Stimulated activated CD8-positive, alpha-beta memory T cell treated with anti-CD3 and anti-CD28 coated beads, Interleukin-2, amount 100 ng/mL, for 1 hour (primary cell): ENCODE data around the gene TMEM178A.
"Not testable (repeated sequence)": the region's sequence is repeated elsewhere in the genome, so short reads cannot be mapped to it uniquely, and the experiment has no call there.

Source experiments
- DNase-seq, 2 donors: peaks; one replicate each; pipeline ENCODE4 v3.0.0-alpha.2; 2020; ENCODE audit warnings: low read depth in 2 of 2

Gene TMEM178A

DNA sequence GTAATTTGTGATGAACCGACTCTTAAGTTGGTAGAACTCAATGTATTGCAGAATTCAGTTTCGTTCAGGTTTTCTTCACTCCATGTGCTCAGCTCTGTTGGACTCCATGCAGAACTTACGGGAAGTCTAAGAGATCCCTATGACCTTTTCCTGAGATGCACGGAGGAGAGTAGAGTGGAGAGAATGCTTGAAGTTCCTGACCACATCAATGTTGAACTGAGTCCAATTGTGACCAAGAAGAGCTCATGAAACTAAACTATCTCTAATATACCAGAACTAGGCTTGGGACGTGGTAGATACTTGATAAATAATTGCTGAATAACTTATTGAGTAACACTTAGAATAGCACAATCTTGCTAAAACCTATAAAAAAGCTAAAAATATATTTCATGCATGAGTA is 47.2 kb downstream of the TMEM178A start:
- no peak for DNase-seq

DNA sequence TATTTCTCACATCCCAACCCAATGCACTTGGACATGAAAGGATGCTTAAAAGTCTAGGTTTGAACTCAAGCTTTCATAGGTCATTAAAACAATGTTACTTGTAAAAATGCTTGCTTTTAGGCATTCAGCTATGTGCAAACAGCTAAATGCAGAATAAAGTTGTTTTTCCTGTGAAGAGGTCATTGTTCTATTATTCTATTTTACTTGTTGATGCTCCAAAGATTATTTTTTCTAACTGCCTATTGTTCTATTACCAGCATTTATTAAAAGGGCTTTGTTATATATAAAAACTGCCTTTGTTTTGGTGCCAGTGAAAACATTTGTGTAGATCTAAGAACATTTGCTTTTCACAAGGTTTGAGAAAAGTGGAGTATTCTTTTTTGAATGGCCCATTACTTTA is 49.4 kb downstream of the TMEM178A start:
- DNase-seq, result no peak

DNA sequence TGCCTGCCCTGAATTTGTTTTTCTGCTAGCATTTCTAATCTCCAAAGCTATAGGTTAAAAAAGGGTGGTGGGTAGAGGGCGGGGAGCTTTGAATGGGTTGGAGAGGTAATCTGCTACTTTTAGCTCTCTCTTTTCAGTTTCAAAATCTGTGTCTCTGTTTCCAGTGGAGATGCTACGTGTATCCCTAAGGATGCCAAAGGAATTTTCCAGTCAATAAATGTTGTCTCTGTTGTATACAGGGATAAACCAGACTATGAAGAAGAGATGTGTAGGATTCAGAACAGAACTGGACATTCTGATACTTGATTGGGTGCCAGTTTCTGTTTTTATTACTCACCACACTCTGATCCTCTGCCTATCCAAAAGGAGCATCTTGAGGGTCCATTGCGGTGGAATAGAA is 50.1 kb downstream of the TMEM178A start:
- no peak for DNase-seq

DNA sequence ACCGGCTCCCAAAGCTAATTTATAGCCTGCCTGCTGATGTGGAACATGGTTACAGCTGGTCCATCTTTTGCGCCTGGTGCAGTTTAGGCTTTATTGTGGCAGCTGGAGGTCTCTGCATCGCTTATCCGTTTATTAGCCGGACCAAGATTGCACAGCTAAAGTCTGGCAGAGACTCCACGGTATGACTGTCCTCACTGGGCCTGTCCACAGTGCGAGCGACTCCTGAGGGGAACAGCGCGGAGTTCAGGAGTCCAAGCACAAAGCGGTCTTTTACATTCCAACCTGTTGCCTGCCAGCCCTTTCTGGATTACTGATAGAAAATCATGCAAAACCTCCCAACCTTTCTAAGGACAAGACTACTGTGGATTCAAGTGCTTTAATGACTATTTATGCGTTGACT is 51.4 kb downstream of the TMEM178A start:
- no peak for DNase-seq

DNA sequence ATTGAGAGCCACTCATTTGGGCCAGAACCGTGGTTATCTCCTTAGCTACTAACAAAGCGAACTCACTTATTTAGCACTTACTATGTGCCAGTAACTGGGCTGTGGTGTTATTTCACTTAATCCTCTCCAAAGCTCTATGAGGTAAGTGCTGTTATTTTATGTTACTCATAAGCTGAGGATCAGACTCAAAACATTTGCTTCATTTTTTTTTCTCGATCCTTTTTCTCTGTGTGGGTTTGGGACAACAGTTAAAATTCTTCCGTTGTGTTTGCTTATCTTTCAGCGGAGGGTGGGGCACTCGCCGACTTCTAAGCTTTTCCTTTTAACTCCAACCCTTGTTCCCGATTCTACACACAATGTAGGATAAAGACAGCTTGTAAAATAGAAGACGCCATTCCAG is 52.8 kb downstream of the TMEM178A start:
- DNase-seq, result no peak

DNA sequence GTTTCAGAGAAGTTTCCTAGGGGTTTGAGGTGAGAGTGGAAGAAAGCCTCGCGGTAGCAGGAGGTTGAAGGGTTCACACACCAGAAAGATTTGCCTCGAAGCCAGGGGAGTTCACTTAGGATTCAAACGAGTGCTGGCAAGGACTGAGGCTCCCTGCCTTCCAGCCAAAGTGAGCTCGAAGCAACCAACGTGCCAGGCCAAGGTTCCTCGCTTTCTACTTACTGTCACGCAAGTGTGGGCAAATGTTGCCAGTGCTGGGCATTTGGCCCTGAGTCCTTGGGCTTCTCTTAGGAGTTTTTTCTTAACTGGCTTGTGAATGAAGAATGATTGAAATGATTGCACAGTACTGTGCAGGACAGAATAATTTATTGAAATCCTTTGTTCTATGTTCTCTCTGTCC is 53.6 kb downstream of the TMEM178A start:
- DNase-seq, result no peak

DNA sequence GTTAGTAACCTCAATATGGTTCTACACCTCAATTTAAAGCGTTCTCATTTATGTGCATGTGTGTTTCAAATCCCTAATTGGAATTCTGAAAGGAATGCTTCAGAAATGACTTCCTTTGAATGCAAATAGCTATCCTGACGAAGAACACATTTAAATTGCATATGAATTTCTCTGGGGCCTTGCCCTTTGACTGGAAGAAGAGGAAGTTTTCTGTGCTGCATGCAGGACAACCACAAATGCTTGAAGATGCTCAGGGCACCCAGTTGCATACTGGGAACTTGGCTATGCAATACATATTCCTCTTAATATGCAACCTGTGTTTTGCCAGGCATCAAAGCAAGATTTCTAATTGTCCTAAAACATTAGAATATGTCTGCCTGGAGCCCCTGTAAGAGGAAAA is 55.3 kb downstream of the TMEM178A start:
- DNase-seq, result no peak

DNA sequence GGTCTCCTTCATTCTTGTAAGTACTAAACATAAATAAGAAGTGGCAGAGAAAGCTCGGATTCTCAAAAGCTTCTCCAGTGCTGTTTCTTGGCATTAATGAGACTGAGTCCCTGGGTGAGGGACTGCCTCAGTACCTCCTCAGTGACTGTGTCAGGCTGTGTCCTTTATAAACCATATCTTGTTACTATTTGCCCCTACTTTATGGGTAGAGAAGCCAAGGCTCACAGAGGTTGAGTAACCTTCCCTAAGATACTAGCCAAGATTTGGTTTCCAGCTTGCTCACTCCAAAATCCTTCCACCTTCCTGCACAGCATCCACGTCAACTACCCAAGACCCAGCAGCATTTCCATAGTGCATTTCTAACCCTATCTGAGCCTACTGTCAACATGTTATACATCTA is 57.8 kb downstream of the TMEM178A start:
- DNase-seq, result no peak

DNA sequence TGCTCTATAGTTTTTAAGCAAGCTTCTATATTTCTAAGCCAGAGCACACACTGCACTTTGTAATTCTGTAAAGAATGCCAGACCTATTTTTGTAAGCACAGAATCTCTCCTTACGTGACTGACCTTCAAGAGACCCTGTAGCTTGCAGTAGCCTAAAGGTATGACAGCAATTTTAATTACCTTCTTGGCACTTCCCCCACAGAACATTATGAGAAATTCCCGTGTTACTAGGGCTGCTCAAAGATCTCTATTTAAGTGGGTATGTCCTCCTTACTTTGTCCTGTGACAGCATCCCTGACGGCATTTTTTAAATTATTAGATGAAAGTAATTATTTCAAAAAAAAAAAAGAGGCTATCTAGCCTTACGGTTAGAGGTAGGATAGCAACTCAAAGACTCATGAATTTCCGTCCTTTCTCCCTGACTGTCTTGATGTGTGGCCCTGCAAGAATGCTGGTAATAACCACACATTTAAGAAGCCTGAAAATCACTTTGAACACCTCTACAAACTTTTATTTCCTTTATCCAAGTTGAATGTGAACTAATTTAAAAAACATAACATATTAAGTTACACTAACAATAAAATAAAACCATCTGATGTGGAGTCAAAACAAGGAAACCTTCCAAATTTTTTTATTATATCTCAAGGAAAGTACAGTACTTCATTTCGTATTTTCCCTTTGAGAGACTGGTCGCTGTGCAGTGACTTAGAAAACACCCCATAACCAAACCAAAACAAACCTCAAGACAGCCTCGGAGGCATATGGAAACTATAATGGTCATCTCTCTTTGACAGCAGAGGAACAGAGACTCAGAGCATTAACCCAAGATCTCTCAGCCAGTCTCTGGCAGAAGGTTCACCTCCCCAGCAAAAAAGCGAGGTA is 58.5 kb downstream of the TMEM178A start:
- DNase-seq, result no peak

DNA sequence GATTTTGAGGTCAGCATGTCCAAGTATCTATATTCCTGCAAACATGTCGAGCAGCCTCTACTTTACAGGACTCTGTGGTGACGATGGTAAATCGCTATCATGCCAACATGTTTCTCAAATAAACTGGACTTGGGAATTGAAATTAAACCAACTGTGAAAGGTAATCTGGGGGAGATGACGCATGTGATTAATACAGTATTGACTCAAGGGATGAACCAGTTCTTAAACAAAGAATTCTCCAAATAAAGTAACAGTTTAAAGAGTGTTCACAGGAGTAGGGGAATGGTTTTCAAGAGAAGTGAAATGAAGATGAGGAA is 59.1 kb downstream of the TMEM178A start:
- no peak for DNase-seq

DNA sequence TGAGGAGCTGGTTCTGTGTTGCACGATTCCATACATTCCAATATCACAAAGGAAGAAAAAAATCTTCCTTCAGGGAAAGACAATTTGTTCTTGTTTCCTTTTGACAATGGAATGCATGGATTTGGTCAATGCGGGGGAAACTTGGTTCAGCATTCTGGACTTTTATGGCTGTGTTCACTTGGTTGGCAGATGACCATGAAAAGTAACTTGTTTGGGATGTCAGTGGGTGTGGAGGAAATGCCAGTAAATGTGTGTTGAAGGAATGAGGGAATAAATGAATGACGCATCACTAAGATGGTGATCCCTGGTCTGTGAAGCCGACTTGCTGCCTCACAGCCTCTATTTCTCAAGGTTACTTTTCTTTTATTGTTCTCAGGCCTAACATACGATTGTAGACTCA is 59.7 kb downstream of the TMEM178A start:
- DNase-seq, result no peak

DNA sequence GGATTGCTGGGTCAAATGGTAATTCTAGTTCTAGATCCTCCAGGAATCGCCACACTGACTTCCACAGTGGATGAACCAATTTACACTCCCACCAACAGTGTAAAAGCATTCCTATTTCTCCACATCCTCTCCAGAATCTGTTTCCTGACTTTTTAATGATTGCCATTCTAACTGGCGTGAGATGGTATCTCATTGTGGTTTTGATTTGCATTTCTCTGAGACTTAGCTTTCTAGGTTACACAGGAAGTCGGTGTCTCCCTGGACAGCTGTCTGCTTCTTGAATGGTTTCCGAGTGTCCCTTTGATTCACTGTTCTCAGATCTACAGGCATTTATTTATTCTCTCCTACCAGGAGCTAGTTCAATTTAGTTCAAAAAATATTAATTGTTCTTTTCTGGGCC is 62.4 kb downstream of the TMEM178A start:
- not testable (repeated sequence) for DNase-seq

DNA sequence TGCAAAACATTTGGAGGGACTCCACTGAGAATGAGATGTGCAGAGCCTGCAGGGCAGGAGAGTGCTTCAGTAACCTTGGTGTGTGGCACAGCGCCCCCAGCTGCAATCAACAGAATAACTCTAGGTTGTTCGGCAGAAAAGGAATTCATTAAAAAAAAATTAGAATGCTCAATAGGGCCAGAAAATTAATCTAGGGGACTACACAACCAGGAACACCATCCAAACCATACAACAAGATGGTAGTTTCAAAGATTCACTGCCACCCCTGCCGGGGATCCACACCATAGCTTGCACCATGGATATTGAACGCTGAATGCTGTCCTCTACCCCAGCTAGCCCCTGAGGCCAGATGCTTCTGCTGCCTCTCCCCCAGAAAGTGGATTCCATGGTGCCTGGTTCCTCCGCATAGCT is 63.2 kb downstream of the TMEM178A start:
- no peak for DNase-seq

DNA sequence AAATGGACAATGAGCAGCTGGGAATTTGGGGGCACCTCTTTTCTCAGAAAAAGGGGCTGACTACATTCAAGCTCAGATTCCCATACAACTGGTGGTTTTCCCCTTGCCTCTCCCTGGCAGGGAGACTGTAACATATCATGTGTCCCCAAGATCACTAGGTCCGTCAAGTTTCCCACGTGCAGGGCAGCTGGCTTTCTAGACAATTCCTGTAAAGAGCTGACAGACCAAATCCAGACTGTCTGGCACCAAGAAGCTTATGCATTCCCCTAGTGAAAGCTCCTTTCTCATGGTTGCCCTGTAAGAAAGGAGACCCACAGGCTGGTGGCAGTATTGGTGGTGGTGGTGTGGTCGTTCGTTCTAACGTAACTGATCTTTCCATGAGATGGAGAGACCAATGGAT is 64.6 kb downstream of the TMEM178A start:
- no peak for DNase-seq

DNA sequence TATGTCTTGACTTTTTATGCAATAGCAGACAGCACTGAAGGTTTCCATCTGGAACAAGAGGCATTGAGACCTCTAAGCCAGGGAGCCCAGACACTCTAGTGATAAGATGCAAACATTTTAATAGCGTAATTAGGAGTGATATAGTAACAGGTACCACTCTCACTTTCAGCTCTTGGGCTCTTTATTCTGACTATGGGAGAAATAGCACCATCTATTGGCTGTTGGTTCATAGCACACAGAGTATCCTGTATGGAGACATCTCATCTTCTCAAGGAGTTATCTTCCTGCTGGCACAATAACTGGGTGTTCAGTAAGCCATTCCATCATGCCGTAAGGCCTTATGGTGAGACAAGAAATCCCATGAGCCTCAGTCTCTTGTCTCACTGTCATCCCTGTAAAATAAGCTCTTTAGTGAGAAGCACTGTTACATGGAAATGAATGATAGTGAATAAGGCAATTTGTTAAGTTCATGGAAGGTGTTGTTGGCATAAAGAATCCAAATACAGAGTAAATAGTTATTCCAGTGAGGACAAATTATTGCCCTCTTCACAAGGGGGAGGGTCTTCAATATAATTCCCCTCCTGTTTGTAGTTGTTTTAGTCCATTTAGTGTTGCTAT is 65.1 kb downstream of the TMEM178A start:
- DNase-seq, result no peak

DNA sequence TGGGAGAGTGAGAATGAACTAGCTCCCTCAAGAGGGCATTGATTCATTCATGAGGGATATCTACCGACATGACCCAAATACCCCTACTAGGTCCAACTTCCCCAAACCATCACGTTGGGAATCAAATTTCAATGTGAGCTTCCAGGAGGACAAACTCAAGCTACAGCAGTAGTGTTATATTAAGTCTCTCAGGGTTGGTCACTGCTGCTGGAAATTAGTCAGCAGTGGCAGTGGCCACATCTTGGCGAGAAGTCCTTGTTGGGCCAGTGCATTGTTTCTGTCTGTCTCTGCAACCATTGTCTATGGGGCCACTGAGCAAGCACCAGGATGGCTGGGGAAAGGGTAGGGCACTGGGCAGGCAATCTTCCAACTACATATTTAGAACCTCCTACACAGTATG is 65.8 kb downstream of the TMEM178A start:
- DNase-seq, result no peak

DNA sequence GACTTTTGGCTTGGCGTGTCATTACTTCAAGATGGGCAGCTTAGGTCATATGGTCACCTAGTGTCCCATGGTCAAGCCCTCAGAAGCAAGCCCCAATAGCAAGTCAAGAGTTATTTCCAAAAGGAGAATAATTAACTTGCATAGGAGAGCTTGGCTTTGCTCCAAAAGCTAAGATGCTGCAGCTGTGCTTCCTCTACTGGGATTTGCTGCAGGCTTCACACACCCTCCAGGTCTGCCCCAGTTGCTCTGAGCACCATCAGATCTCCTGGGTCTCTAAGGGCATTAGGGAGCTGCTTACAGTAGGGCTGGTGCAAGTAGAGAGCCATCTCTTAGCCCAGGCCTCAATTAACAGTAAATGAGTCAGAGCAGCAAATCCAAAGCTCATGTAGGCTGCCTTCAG is 66.8 kb downstream of the TMEM178A start:
- DNase-seq, result no peak

DNA sequence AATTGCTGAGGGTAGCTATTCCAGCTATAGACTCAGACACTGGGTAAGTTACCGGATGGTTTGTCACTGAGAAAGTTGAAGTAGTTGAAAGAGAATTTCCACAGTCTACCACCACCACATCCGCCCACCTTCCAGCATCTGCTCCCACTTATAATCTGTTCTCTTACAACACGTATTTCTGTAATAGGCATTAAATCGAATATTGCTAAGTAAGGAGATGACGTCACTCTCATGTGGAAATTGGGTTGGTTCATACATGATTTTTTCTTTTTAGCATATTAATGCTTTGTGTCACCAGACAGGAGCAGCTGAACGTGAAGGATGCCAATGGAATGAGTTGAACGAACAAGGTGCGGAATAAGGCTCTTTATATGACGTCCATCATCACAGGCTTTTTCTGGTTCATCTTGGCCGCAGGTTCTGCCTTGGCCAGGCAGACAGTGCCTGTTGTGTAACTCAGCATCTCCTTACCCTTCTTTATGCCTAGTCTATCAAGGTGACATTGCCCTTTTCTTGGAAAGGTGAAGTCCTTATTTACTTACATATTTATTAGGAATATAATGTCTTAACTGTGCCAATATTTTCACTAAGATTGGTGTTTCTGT is 67.5 kb downstream of the TMEM178A start:
- DNase-seq, result no peak

DNA sequence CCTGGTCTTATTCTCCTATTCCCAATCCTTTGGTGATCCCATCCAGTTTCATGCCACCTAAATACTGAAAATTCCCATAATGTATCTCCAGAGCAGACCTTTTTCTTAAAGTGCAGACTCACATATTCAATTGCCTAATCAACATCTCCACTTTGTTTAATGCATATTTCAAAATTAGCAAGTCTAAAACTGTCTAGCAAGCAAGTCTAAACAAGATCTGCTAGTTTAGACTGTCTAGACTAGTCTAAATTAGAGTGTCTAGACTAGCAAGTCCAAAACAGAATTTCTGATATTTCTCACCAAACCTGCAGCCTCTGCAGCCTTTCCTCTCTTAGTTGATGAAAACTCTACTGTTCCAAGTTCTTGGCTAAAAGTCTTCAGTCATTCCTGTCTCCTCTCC is 68.7 kb downstream of the TMEM178A start:
- DNase-seq, result no peak

DNA sequence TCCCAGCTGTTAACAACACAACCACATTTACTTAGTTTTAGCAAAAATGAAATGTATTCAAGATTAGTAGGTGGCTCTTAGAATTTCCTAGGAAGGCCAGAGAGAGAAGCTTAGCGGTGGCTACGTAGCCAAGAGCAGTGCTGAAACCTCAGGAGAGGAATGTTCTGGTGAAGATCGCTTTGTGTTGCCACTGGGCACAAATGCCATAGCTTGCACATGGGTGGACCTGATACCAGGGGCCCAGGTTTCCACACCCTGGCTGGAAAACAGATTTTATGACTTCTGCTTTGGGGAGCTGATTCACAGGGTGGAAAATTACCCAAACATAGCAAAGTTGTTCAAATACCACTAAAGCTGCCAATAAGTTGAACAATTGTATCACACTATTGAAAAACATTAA is 69.9 kb downstream of the TMEM178A start:
- no peak for DNase-seq

DNA sequence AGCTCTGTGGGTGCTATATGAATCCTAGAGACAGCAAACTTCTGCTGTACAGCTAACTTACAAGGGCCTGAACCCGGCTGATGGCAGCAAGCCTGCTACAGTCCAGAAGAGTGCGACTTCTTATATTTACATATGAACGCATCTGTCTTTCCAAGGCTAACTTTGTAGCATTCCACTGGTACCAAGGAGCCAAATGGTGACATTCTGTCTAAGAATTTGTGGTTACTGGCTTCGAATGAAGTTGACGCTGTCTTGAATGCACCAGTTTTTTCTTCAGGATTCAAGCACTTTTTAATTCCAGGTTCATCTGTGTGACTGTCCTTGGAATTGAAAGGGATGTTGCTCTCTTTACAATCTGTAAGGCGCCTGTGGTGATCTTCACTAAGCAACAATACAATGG is 70.9 kb downstream of the TMEM178A start:
- DNase-seq, result no peak

DNA sequence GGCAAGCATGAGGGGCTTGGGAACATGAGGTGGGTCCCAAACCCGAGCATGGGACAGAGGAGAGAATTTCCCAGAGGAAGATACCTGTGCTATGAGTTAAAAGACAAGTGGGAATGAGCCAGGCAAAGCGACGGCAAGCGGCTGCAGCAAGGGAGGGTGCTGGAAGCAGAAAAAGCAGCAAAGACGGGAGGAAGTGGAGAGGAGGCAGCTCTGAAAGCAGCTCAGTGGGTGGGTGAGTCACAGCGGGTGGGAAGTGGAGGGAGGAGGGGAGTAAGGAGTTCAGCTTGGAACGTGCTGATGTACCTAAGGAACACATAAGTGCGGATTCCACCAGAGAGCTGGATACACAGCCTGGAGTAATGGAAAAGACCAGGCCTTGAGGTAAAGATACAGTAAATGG is 71.9 kb downstream of the TMEM178A start:
- no peak for DNase-seq

DNA sequence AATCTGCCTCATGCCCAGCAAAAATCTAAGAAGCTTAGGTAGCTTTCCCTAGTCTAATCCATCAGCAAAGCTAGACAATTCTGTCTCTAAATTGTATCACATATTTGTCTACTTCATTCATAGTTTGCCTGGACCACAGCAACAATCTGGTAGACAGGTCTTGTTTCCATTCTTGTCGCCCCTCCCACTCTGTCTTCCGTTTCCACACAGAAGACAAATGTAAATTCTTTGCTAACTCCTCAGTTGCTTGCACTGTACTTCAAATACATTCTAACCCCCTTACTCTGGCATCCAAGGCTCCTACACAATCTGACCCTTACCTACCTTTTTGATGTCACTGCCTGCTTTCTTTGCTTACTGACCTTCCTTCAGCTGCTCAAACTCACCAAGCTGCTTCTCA is 73.2 kb downstream of the TMEM178A start:
- no peak for DNase-seq
